GM18507 (cell line): ENCODE results near the gene ACOT9.
"Not testable (repeated sequence)": the region's sequence is repeated elsewhere in the genome, so short reads cannot be mapped to it uniquely, and the experiment has no call there.

Experiments
- DNase-seq: peaks from one replicate; pipeline ENCODE4 v3.0.0; 2011; ENCODE audit warnings: low read depth; ENCODE audit not compliant: insufficient read length; ENCODE audit errors: extremely low spot score
- FAIRE-seq: peaks from 2 replicates; lab custom pipeline; 2011; peaks lifted over from hg19 to GRCh38; lab: Jason Lieb, UNC

Gene ACOT9

GRCh38 chrX:23766650-23767551 is 23.8 kb upstream of the ACOT9 start:
- DNase-seq (no peak), FAIRE-seq (no peak)

- FAIRE-seq, result no peak
These were observed 22.8 kb upstream of the ACOT9 start for GRCh38 chrX:23765868-23766267.

GRCh38 chrX:23765449-23765848 is 22.4 kb upstream of the ACOT9 start:
- no peak for DNase-seq
- no peak for FAIRE-seq

More at GRCh38 chrX:23765868-23766267, 22.8 kb upstream of the ACOT9 start:
- DNase-seq, result no peak

GRCh38 chrX:23764188-23764984 is 21.3 kb upstream of the ACOT9 start:
- FAIRE-seq, result no peak
- no peak for DNase-seq

- DNase-seq (no peak), FAIRE-seq (no peak)
These were observed 16.7 kb upstream of the ACOT9 start for GRCh38 chrX:23759821-23760220.

GRCh38 chrX:23756165-23756564 is 13.1 kb upstream of the ACOT9 start:
- DNase-seq (no peak), FAIRE-seq (peak; percentile 82)

GRCh38 chrX:23754664-23755063 is 11.6 kb upstream of the ACOT9 start:
- no peak for DNase-seq
- no peak for FAIRE-seq

- DNase-seq (no peak), FAIRE-seq (no peak)
These were observed 9.8 kb upstream of the ACOT9 start for GRCh38 chrX:23752740-23753415.

- no peak for FAIRE-seq
- DNase-seq, result no peak
These were observed 6.5 kb upstream of the ACOT9 start for GRCh38 chrX:23749576-23749975.

- FAIRE-seq (no peak), DNase-seq (no peak)
These were observed 6.1 kb upstream of the ACOT9 start for GRCh38 chrX:23749129-23749528.

- no peak for DNase-seq
- no peak for FAIRE-seq
These were observed 2.7 kb upstream of the ACOT9 start for GRCh38 chrX:23745786-23746185.

- FAIRE-seq, DNase-seq: not testable (repeated sequence)
These were observed 521 bp upstream of the ACOT9 start for GRCh38 chrX:23743623-23743971.

GRCh38 chrX:23742174-23742696 is 841 bp downstream of the ACOT9 start:
- no peak for DNase-seq
- no peak for FAIRE-seq

- DNase-seq, result no peak
- FAIRE-seq, result peak; percentile 33
These were observed 5.7 kb downstream of the ACOT9 start for GRCh38 chrX:23737413-23737812.

GRCh38 chrX:23736030-23736429 is 7.0 kb downstream of the ACOT9 start:
- FAIRE-seq (no peak), DNase-seq (no peak)

GRCh38 chrX:23732704-23733103 is 10.4 kb downstream of the ACOT9 start:
- DNase-seq, result no peak
- FAIRE-seq, result peak; percentile 96

GRCh38 chrX:23731951-23732350 is 11.1 kb downstream of the ACOT9 start:
- DNase-seq (no peak), FAIRE-seq (no peak)

GRCh38 chrX:23729214-23729613 is 13.9 kb downstream of the ACOT9 start:
- FAIRE-seq (no peak), DNase-seq (no peak)

- no peak for FAIRE-seq
- DNase-seq, result no peak
These were observed 15.9 kb downstream of the ACOT9 start for GRCh38 chrX:23727206-23727605.

- no peak for DNase-seq
- no peak for FAIRE-seq
These were observed 16.9 kb downstream of the ACOT9 start for GRCh38 chrX:23726191-23726590.
